Panc1 (cell line): ENCODE data around the gene KRTAP5-1. TPM values are rescaled to one million over a fixed set of nuclear protein-coding genes. Genes with fewer than 3 reads are reported as not detected.

Experiments
- ATAC-seq: fragments of 200-7000 bp; cut with Tn5 transposase; 2 replicates; pipeline ENCODE4 v1.9.1; 2020; ENCODE audit warnings: mild to moderate bottlenecking, moderate library complexity
- BruUV-seq: library from RNA; stranded (reverse); fragments of 400-500 nt; replicated peaks from 2 replicates; lab custom pipeline; 2021; lab: Mats Ljungman, UMichigan
- CTCF ChIA-PET: fragments of 300-600 bp; sonication (Branson Sonifier 250); formaldehyde crosslinking; loops from one replicate; lab custom pipeline; 2022; ENCODE audit warnings: antibody characterized with exemption; lab: Charles Lee
- POLR2A ChIA-PET: fragments of 300-600 bp; sonication (Branson Sonifier 250); formaldehyde crosslinking; loops from one replicate; lab custom pipeline; 2022; ENCODE audit warnings: antibody characterized with exemption; lab: Charles Lee
- DNase-seq: peaks from one replicate; pipeline ENCODE4 v3.0.0-alpha.2; 2010; ENCODE audit warnings: low read depth, low spot score
- H3K27ac ChIP-seq: 2 replicates; pipeline ENCODE4 v1.5.1; 2011; ENCODE audit warnings: mild to moderate bottlenecking, low read length, inconsistent platforms
- H3K27me3 ChIP-seq: fragments of 200-500 bp; sonication (Bioruptor generic); 2 replicates; pipeline ENCODE4 v1.6.0; 2014; ENCODE audit warnings: low read length, inconsistent platforms; ENCODE audit not compliant: control insufficient read depth, insufficient read depth
- H3K36me3 ChIP-seq: fragments of 200-500 bp; sonication (Bioruptor generic); 2 replicates; pipeline ENCODE4 v1.5.1; 2014; ENCODE audit warnings: inconsistent platforms, mild to moderate bottlenecking, low read length, moderate library complexity; ENCODE audit not compliant: control insufficient read depth, insufficient read depth
- H3K4me1 ChIP-seq: 2 replicates; pipeline ENCODE4 v1.5.1; 2011; ENCODE audit warnings: inconsistent platforms, mild to moderate bottlenecking, low read length, moderate library complexity; ENCODE audit not compliant: control insufficient read depth, insufficient read depth
- H3K4me3 ChIP-seq, 2 experiments: 2 replicates each; pipeline ENCODE4 v1.5.1; 2011 to 2012; ENCODE audit warnings: low read depth in 2 of 2, low read length in 2 of 2, mild to moderate bottlenecking in 2 of 2, inconsistent platforms in 1 of 2, moderate library complexity in 1 of 2
- H3K9me3 ChIP-seq: fragments of 200-500 bp; sonication (Bioruptor generic); 2 replicates; pipeline ENCODE4 v1.5.1; 2014; ENCODE audit warnings: low read depth, mild to moderate bottlenecking, inconsistent platforms, low read length, moderate library complexity; ENCODE audit not compliant: control insufficient read depth, insufficient read depth
- POLR2AphosphoS5 ChIP-seq: IDR thresholded peaks from 2 replicates; pipeline ENCODE4 v1.6.1; 2012; ENCODE audit warnings: mild to moderate bottlenecking, low read depth, low read length, moderate library complexity
- SIN3A ChIP-seq: IDR thresholded peaks from 2 replicates; pipeline ENCODE4 v1.6.1; 2012; ENCODE audit warnings: low read depth, mild to moderate bottlenecking, low read length, moderate library complexity, borderline replicate concordance; ENCODE audit not compliant: insufficient read depth
- TCF7L2 ChIP-seq: IDR thresholded peaks from 2 replicates; pipeline ENCODE4 v1.6.1; 2011; ENCODE audit warnings: mild to moderate bottlenecking, low read depth, low read length, inconsistent platforms
- in situ Hi-C: cut with HindIII; loops from 2 replicates; pipeline ENCODE4 v1.10.0; 2016; ENCODE audit warnings: low sequenced_read_pairs, low pct_unique_long_range_greater_than_20kb
- intact Hi-C: fragments of 100-400 bp; cut with micrococcal nuclease; formaldehyde crosslinking; loops from one replicate; pipeline ENCODE4 v1.10.0; 2022; ENCODE audit not compliant: unreplicated experiment
- total RNA-seq: library from RNA; stranded (reverse); gene quantifications from one replicate; pipeline ENCODE4 v1.2.1, GENCODE V29; 2021; ENCODE audit not compliant: unreplicated experiment
- TF ChIP-seq, protein P1 (sequence below), 2 experiments: IDR thresholded peaks; 2 replicates each; pipeline ENCODE4 v1.6.1; 2011 to 2012; ENCODE audit warnings: low read depth in 2 of 2, control low read depth in 1 of 2, low read length in 1 of 2, mild to moderate bottlenecking in 1 of 2, moderate library complexity in 1 of 2; ENCODE audit not compliant: insufficient read depth in 1 of 2
- TF ChIP-seq, protein P2 (sequence below): fragments of 450-650 bp; IDR thresholded peaks from 2 replicates; pipeline ENCODE4 v1.5.1; 2017; ENCODE audit warnings: mild to moderate bottlenecking

Gene KRTAP5-1
- total RNA-seq, 1 experiment from 2014 or later: not detected

DNA sequence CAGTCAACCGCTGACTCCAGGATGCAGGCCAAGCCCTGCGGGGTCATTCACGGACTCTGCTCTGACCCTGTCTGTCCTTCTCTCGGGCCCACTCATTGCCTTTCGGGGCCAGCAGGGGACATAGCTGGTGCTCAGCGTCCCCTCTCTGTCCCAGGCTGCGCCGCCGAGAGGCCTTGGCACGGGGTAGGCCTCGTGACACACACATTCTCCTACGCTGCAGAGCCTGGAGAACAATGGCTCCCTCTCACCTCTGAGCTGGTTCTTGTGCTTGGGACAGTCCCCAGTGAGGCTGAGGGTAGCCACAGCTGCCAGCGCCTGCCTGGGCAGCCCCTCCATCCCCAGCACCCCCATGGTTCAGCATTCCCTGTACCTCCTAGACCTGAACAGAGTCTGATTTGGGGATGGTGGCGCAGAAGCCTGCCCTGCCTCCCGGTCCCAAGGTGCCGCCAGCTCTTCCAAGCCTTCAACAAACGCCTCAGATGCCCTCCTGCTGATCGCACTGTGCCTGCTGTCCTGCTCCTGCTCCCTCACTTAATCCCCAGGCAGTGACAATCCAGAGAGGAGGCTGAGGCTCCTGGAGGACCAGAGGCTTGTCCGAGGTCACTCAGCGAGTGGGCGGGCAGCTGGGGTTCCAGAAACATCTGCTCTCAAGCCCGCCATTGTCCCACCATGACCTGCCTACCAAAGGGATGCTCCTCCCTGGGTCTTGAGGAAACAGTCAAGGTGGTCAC is 43.4 kb downstream of the KRTAP5-1 start:
- ChIA-PET POLR2A (no interaction called here), CTCF (interaction anchor here (0.6 kb wide), 1 partner anchor 364 kb away, joined by 6 read pairs; no protein-coding TSS in a partner anchor)
- ATAC-seq: peak; percentile 31; the same call in 1 of the 2 replicates
- Histone ChIP-seq H3K4me3 (no peak overlapping the region), H3K9me3 (no peaks in the 10 kb centered on the region), H3K4me1 (no peaks in the 10 kb centered on the region), H3K27ac (no peak overlapping the region), H3K36me3 (no peaks in the 10 kb centered on the region), H3K27me3 (peaks cover 6% of the 10 kb centered on the region)
- TF ChIP-seq, protein P1, sequence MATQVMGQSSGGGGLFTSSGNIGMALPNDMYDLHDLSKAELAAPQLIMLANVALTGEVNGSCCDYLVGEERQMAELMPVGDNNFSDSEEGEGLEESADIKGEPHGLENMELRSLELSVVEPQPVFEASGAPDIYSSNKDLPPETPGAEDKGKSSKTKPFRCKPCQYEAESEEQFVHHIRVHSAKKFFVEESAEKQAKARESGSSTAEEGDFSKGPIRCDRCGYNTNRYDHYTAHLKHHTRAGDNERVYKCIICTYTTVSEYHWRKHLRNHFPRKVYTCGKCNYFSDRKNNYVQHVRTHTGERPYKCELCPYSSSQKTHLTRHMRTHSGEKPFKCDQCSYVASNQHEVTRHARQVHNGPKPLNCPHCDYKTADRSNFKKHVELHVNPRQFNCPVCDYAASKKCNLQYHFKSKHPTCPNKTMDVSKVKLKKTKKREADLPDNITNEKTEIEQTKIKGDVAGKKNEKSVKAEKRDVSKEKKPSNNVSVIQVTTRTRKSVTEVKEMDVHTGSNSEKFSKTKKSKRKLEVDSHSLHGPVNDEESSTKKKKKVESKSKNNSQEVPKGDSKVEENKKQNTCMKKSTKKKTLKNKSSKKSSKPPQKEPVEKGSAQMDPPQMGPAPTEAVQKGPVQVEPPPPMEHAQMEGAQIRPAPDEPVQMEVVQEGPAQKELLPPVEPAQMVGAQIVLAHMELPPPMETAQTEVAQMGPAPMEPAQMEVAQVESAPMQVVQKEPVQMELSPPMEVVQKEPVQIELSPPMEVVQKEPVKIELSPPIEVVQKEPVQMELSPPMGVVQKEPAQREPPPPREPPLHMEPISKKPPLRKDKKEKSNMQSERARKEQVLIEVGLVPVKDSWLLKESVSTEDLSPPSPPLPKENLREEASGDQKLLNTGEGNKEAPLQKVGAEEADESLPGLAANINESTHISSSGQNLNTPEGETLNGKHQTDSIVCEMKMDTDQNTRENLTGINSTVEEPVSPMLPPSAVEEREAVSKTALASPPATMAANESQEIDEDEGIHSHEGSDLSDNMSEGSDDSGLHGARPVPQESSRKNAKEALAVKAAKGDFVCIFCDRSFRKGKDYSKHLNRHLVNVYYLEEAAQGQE (IDR thresholded peaks at IDR 0.05; ENCODE audit: insufficient read depth in 1 of 2, low read depth in 2 of 2, low read length in 1 of 2): no peak
- TF ChIP-seq TCF7L2: no peak
- no TSS peak for BruUV-seq
- DNase-seq: no peak
- intact Hi-C loops (loop anchor here (10.0 kb wide), 1 partner anchor 283 kb away; no protein-coding TSS in a partner anchor), in situ Hi-C loops (no loop called here)

DNA sequence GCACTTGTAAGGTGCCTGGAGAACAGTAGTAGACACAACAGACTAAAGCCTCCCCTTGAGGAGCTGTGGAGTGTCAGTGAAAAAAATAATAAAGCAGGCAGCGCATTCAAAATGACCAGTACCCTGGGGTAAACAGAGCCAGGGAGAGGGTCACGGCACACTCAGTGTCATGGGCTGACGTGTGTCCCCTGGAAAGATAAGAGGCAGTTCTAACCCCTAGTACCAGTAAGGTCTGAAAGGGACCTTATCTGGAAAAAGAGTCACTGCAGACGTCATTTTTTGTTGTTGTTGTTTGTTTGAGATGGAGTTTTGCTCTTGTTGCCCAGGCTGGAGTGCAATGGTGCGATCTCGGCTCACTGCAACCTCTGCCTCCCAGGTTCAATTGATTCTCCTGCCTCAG is 45.0 kb downstream of the KRTAP5-1 start:
- Histone ChIP-seq H3K27me3 (peaks cover 6% of the 10 kb centered on the region), H3K36me3 (no peaks in the 10 kb centered on the region), H3K4me3 (no peak overlapping the region), H3K4me1 (no peaks in the 10 kb centered on the region; the same call in 1 of the 2 replicates), H3K27ac (no peak overlapping the region), H3K9me3 (no peaks in the 10 kb centered on the region)
- BruUV-seq: no TSS peak
- intact Hi-C loops (loop anchor here (10.0 kb wide), 1 partner anchor 285 kb away; no protein-coding TSS in a partner anchor), in situ Hi-C loops (no loop called here)
- TF ChIP-seq POLR2AphosphoS5 (no peak), SIN3A (no peak), TCF7L2 (no peak)
- TF ChIP-seq, protein P2, sequence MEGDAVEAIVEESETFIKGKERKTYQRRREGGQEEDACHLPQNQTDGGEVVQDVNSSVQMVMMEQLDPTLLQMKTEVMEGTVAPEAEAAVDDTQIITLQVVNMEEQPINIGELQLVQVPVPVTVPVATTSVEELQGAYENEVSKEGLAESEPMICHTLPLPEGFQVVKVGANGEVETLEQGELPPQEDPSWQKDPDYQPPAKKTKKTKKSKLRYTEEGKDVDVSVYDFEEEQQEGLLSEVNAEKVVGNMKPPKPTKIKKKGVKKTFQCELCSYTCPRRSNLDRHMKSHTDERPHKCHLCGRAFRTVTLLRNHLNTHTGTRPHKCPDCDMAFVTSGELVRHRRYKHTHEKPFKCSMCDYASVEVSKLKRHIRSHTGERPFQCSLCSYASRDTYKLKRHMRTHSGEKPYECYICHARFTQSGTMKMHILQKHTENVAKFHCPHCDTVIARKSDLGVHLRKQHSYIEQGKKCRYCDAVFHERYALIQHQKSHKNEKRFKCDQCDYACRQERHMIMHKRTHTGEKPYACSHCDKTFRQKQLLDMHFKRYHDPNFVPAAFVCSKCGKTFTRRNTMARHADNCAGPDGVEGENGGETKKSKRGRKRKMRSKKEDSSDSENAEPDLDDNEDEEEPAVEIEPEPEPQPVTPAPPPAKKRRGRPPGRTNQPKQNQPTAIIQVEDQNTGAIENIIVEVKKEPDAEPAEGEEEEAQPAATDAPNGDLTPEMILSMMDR: no peak
- TF ChIP-seq, protein P1 (IDR thresholded peaks at IDR 0.05; ENCODE audit: insufficient read depth in 1 of 2, low read depth in 2 of 2, low read length in 1 of 2): no peak
- DNase-seq (no peak), ATAC-seq (no peak)
- ChIA-PET POLR2A (no interaction called here), CTCF (interaction anchor here (1.2 kb wide), 1 partner anchor 35 kb away, joined by 6 read pairs; no protein-coding TSS in a partner anchor)
